ENCODE results near the gene ILF2.

Gene ILF2

GRCh38 chr1:153659175-153659534 lies 11.6 kb downstream of the ILF2 start:
- peaks cover 31% of the 10 kb centered on the region for H3K36me3 ChIP-seq (ENCODE audit: insufficient read depth, low read length)
- H3K4me1 ChIP-seq (ENCODE audit: control insufficient read depth, insufficient read depth, low read length), result peaks cover 16% of the 10 kb centered on the region
- peak overlapping the region; percentile 91 for H3K4me2 ChIP-seq (ENCODE audit: low read length)
- peak overlapping the region; percentile 95 for H3K4me3 ChIP-seq (ENCODE audit: low read length)
- no peaks in the 10 kb centered on the region for H3K27me3 ChIP-seq (ENCODE audit: control insufficient read depth, insufficient read depth, low read length)
- H3K9ac ChIP-seq (ENCODE audit: low read depth, low read length), result peak overlapping the region; percentile 88
- no peaks in the 10 kb centered on the region for H3K9me3 ChIP-seq (replicated peaks; ENCODE audit: low read length)

- H3K4me3 ChIP-seq (ENCODE audit: low read length), result peak within 1 kb of the TSS; percentile 95
- peak within 1 kb of the TSS; percentile 88 for H3K9ac ChIP-seq (ENCODE audit: low read depth, low read length)
- H3K9me3 ChIP-seq (replicated peaks; ENCODE audit: low read length), result no peaks in the 10 kb centered on the region
- peaks cover 26% of the 10 kb centered on the region for H3K36me3 ChIP-seq (ENCODE audit: insufficient read depth, low read length)
- H3K4me1 ChIP-seq (ENCODE audit: control insufficient read depth, insufficient read depth, low read length), result peaks cover 12% of the 10 kb centered on the region
- no peaks in the 10 kb centered on the region for H3K27me3 ChIP-seq (ENCODE audit: control insufficient read depth, insufficient read depth, low read length)
- peak within 1 kb of the TSS; percentile 91 for H3K4me2 ChIP-seq (ENCODE audit: low read length)
Measured at GRCh38 chr1:153658400-153659174, 12.2 kb downstream of the ILF2 start, which contains the start of gene SNAPIN. Gene SNAPIN, plus strand, starts transcription at chr1:153658703. Its CDS starts 41 bp downstream, at chr1:153658744.

GRCh38 chr1:153655333-153655732 lies 15.5 kb downstream of the ILF2 start:
- Histone ChIP-seq H3K9me3 (replicated peaks; ENCODE audit: low read length) (no peaks in the 10 kb centered on the region), H3K36me3 (ENCODE audit: insufficient read depth, low read length) (no peaks in the 10 kb centered on the region), H3K27me3 (ENCODE audit: control insufficient read depth, insufficient read depth, low read length) (no peaks in the 10 kb centered on the region), H3K4me2 (ENCODE audit: low read length) (no peak overlapping the region), H3K4me3 (ENCODE audit: low read length) (no peak overlapping the region), H3K9ac (ENCODE audit: low read depth, low read length) (no peak overlapping the region), H3K4me1 (ENCODE audit: control insufficient read depth, insufficient read depth, low read length) (peaks cover 21% of the 10 kb centered on the region)

- no peaks in the 10 kb centered on the region for H3K36me3 ChIP-seq (ENCODE audit: insufficient read depth, low read length)
- H3K27me3 ChIP-seq (ENCODE audit: control insufficient read depth, insufficient read depth, low read length), result no peaks in the 10 kb centered on the region
- H3K4me3 ChIP-seq (ENCODE audit: low read length), result no peak overlapping the region
- H3K9ac ChIP-seq (ENCODE audit: low read depth, low read length), result no peak overlapping the region
- H3K9me3 ChIP-seq (replicated peaks; ENCODE audit: low read length), result no peaks in the 10 kb centered on the region
- H3K4me2 ChIP-seq (ENCODE audit: low read length), result peak overlapping the region; percentile 30
- H3K4me1 ChIP-seq (ENCODE audit: control insufficient read depth, insufficient read depth, low read length), result peaks cover 12% of the 10 kb centered on the region
Measured at GRCh38 chr1:153652805-153653500, 17.8 kb downstream of the ILF2 start.

GRCh38 chr1:153651771-153652170 lies 19.0 kb downstream of the ILF2 start:
- Histone ChIP-seq H3K4me3 (ENCODE audit: low read length) (no peak overlapping the region), H3K4me1 (ENCODE audit: control insufficient read depth, insufficient read depth, low read length) (peaks cover 12% of the 10 kb centered on the region), H3K9me3 (replicated peaks; ENCODE audit: low read length) (no peaks in the 10 kb centered on the region), H3K27me3 (ENCODE audit: control insufficient read depth, insufficient read depth, low read length) (no peaks in the 10 kb centered on the region), H3K4me2 (ENCODE audit: low read length) (no peak overlapping the region), H3K9ac (ENCODE audit: low read depth, low read length) (no peak overlapping the region), H3K36me3 (ENCODE audit: insufficient read depth, low read length) (peaks cover 2% of the 10 kb centered on the region)

- H3K4me3 ChIP-seq (ENCODE audit: low read length), result no peak overlapping the region
- H3K4me2 ChIP-seq (ENCODE audit: low read length), result no peak overlapping the region
- peaks cover 12% of the 10 kb centered on the region for H3K4me1 ChIP-seq (ENCODE audit: control insufficient read depth, insufficient read depth, low read length)
- H3K9ac ChIP-seq (ENCODE audit: low read depth, low read length), result no peak overlapping the region
- H3K27me3 ChIP-seq (ENCODE audit: control insufficient read depth, insufficient read depth, low read length), result no peaks in the 10 kb centered on the region
- H3K9me3 ChIP-seq (replicated peaks; ENCODE audit: low read length), result no peaks in the 10 kb centered on the region
- peaks cover 21% of the 10 kb centered on the region for H3K36me3 ChIP-seq (ENCODE audit: insufficient read depth, low read length)
Measured at GRCh38 chr1:153649863-153650235, 20.9 kb downstream of the ILF2 start.

GRCh38 chr1:153649137-153649862 lies 21.5 kb downstream of the ILF2 start:
- H3K9ac ChIP-seq (ENCODE audit: low read depth, low read length), result no peak overlapping the region
- H3K4me3 ChIP-seq (ENCODE audit: low read length), result no peak overlapping the region
- peaks cover 27% of the 10 kb centered on the region for H3K36me3 ChIP-seq (ENCODE audit: insufficient read depth, low read length)
- no peak overlapping the region for H3K4me2 ChIP-seq (ENCODE audit: low read length)
- peaks cover 12% of the 10 kb centered on the region for H3K4me1 ChIP-seq (ENCODE audit: control insufficient read depth, insufficient read depth, low read length)
- H3K27me3 ChIP-seq (ENCODE audit: control insufficient read depth, insufficient read depth, low read length), result no peaks in the 10 kb centered on the region
- no peaks in the 10 kb centered on the region for H3K9me3 ChIP-seq (replicated peaks; ENCODE audit: low read length)

- Histone ChIP-seq H3K4me2 (ENCODE audit: low read length) (no peak overlapping the region), H3K4me3 (ENCODE audit: low read length) (no peak overlapping the region), H3K4me1 (ENCODE audit: control insufficient read depth, insufficient read depth, low read length) (peaks cover 8% of the 10 kb centered on the region), H3K27me3 (ENCODE audit: control insufficient read depth, insufficient read depth, low read length) (no peaks in the 10 kb centered on the region), H3K9me3 (replicated peaks; ENCODE audit: low read length) (no peaks in the 10 kb centered on the region), H3K36me3 (ENCODE audit: insufficient read depth, low read length) (peaks cover 38% of the 10 kb centered on the region), H3K9ac (ENCODE audit: low read depth, low read length) (no peak overlapping the region)
Measured at GRCh38 chr1:153648000-153648643, 22.7 kb downstream of the ILF2 start.

GRCh38 chr1:153647346-153647714 lies 23.5 kb downstream of the ILF2 start:
- no peak overlapping the region for H3K4me3 ChIP-seq (ENCODE audit: low read length)
- no peaks in the 10 kb centered on the region for H3K4me1 ChIP-seq (ENCODE audit: control insufficient read depth, insufficient read depth, low read length)

GRCh38 chr1:153646672-153647345 lies 24.0 kb downstream of the ILF2 start:
- Histone ChIP-seq H3K4me2 (ENCODE audit: low read length) (no peak overlapping the region), H3K4me3 (ENCODE audit: low read length) (no peak overlapping the region), H3K36me3 (ENCODE audit: insufficient read depth, low read length) (peaks cover 51% of the 10 kb centered on the region)

More at GRCh38 chr1:153647346-153647714, 23.5 kb downstream of the ILF2 start:
- Histone ChIP-seq H3K36me3 (ENCODE audit: insufficient read depth, low read length) (peaks cover 46% of the 10 kb centered on the region), H3K9me3 (replicated peaks; ENCODE audit: low read length) (no peaks in the 10 kb centered on the region), H3K9ac (ENCODE audit: low read depth, low read length) (no peak overlapping the region), H3K27me3 (ENCODE audit: control insufficient read depth, insufficient read depth, low read length) (no peaks in the 10 kb centered on the region), H3K4me2 (ENCODE audit: low read length) (no peak overlapping the region)

GRCh38 chr1:153643816-153644215 lies 27.0 kb downstream of the ILF2 start:
- Histone ChIP-seq H3K9ac (ENCODE audit: low read depth, low read length) (no peak overlapping the region), H3K9me3 (replicated peaks; ENCODE audit: low read length) (no peaks in the 10 kb centered on the region), H3K36me3 (ENCODE audit: insufficient read depth, low read length) (peaks cover 81% of the 10 kb centered on the region), H3K4me1 (ENCODE audit: control insufficient read depth, insufficient read depth, low read length) (no peaks in the 10 kb centered on the region), H3K4me3 (ENCODE audit: low read length) (no peak overlapping the region), H3K4me2 (ENCODE audit: low read length) (no peak overlapping the region), H3K27me3 (ENCODE audit: control insufficient read depth, insufficient read depth, low read length) (no peaks in the 10 kb centered on the region)

More at GRCh38 chr1:153646672-153647345, 24.0 kb downstream of the ILF2 start:
- Histone ChIP-seq H3K9ac (ENCODE audit: low read depth, low read length) (no peak overlapping the region), H3K27me3 (ENCODE audit: control insufficient read depth, insufficient read depth, low read length) (no peaks in the 10 kb centered on the region), H3K4me1 (ENCODE audit: control insufficient read depth, insufficient read depth, low read length) (no peaks in the 10 kb centered on the region), H3K9me3 (replicated peaks; ENCODE audit: low read length) (no peaks in the 10 kb centered on the region)

Measured in skeletal muscle satellite cell (primary cell).